ENCODE results near the gene SNX21.

The SNX21 gene

DNA sequence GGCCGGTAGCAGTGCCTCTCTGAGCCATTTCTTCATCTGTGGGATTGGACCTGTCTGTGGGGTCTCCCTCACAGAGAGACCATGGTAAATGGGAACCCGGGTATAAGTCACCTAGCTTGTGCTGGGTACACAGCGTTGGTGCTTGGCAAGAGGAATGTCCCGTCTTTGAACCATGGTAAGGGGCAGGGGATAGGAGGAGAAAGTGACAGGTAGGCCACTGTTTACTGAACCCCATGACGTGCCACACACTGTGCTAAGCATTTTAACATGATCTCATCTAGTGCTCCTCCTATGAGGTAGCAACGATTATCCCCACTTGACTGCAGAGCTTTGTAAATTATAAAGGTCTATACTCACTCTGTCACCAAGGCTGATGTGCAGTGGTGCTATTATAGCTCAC, 5.9 kb upstream of the SNX21 start:
- TF ChIP-seq, protein P1, sequence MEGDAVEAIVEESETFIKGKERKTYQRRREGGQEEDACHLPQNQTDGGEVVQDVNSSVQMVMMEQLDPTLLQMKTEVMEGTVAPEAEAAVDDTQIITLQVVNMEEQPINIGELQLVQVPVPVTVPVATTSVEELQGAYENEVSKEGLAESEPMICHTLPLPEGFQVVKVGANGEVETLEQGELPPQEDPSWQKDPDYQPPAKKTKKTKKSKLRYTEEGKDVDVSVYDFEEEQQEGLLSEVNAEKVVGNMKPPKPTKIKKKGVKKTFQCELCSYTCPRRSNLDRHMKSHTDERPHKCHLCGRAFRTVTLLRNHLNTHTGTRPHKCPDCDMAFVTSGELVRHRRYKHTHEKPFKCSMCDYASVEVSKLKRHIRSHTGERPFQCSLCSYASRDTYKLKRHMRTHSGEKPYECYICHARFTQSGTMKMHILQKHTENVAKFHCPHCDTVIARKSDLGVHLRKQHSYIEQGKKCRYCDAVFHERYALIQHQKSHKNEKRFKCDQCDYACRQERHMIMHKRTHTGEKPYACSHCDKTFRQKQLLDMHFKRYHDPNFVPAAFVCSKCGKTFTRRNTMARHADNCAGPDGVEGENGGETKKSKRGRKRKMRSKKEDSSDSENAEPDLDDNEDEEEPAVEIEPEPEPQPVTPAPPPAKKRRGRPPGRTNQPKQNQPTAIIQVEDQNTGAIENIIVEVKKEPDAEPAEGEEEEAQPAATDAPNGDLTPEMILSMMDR (IDR thresholded peaks at IDR 0.05) = no peak

DNA sequence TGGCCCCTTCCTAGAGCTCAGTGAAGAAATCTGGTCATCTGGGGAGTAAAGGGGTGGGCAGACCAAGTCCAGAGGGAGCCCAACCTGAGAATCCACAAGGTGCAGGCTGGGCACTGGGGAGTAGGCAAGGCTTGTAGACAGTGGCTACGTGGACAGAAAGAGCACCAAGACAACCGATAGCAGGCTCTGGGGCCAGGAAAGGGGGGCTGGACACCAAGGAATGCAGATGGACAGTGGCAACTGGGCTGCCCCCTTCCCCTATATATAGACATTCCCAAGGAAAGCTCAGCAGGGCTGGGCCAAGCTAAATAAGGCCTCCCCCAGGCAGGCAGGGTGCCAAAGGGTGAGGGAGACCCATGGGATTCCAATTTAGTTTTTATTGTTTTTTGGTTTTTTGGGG, 5.0 kb upstream of the SNX21 start:
- TF ChIP-seq, protein P1 (IDR thresholded peaks at IDR 0.05) = no peak

DNA sequence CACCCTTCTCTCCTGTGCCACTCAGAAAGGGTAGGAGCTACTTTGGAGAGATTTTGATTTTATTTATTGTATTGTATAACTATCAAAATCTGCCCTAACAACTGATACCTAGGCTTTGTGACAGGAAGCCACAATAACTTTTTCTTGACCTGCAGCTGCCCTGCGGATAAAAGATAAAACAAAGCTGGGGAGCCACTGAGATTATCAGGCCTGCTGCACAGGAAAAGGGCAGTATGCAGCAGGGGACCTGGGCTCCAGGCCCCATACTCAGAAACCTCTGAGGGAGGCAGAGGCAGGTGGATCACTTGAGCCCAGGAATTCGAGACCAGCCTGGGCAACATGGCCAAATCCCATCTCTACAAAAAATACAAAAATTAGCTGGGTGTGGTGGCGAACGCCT, 980 bp upstream of the SNX21 start:
- TF ChIP-seq, protein P1 (IDR thresholded peaks at IDR 0.05) = no peak

DNA sequence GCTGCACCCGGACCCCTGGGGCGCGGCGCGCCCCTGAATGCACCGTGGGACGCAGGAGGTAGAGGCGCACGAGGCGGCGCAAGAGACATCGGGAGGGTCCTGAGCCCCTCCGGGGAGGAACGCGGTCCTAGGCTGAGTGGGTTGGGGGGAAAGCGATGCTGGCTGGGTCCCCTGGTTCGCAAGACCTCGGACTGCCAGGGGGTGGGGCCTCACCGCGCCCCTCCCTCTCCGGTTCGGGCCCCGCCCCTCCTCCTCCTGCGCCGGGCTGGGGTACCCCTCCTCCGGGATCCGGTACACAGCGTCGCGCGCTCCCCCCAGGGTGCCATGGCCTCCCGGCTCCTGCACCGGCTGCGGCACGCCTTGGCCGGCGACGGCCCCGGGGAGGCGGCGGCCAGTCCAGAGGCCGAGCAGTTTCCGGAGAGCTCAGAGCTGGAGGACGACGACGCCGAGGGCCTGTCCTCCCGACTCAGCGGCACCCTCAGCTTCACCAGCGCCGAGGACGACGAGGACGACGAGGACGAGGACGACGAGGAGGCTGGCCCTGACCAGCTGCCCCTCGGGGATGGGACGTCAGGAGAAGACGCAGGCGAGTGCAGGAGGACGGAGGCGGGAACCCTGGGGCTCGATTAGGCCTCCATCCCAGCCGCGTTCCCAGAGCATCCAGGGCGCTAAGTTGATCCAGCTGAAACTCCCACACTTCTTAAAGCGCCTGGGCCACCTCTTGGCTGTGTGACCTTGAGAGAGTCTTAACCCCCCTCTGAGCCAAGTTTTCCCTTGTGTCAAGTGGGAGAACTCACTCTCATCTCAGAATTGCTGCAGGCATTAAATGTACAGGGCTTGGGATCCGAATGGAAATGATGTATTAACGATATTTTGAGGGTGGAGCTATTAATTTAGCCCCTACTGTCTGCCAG, 541 bp downstream of the SNX21 start:
- TF ChIP-seq, protein P1 (IDR thresholded peaks at IDR 0.05) = no peak

DNA sequence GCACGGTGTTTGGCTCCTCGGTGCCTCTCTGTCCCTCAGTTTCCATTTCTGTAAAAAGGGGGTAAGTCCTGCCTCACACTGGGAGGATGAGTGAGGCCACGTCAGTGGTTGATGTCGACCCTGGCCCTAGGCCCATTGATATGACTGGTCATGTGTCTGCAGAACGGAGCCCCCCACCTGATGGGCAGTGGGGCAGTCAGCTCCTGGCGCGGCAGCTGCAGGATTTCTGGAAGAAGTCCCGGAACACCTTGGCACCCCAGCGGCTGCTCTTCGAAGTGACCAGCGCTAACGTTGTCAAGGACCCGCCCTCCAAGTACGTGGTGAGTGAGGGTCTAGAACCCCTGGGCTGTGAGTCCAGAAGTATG, 1.2 kb downstream of the SNX21 start:
- TF ChIP-seq, protein P1 (IDR thresholded peaks at IDR 0.05) = no peak

DNA sequence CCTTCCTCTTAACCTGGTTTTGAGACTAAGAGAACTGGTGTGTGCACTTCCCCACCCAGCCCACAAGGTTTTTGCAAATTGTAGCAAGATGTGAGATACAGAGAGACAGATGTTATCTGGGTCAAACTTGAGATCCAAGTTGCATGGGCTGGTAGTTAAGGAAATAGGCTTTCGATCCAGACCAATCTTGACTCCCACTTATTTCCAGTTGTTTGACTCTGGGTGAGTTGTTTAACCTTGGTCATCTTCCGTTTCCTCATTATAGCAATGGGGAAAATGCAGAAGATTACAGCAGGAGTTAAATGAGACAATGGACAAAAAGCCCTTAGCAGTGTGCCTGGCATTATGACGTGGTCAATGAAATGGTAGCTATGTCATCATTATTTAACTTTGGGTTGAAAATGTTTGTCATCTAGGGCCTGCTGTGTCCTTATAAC, 1.7 kb downstream of the SNX21 start:
- TF ChIP-seq, protein P1 (IDR thresholded peaks at IDR 0.05) = no peak

DNA sequence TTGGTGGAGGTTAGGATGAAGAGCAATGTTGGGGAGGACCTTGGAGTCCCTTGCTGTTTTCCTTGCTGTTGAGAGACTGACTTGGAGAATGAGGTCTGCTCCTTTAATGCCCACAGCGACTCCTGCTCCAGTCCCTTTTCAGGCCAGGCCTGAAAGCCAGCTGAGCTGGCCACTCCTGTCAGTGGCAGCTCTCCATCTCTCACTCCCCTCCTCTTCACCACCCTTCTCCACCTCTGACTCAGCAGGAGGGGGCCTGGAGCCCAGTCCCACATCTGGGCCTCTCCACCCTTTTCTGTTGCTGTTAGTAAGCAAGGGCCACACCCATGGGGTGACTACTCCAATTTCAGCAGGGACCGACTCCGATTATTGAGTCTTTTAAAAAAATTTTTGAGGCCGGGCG, 2.2 kb downstream of the SNX21 start:
- TF ChIP-seq, protein P1 (IDR thresholded peaks at IDR 0.05) = no peak

All from LNCAP (cell line).